CD4-positive, alpha-beta T cell treated with Interleukin-4 for 4 hours (primary cell): Measurements from ENCODE around the gene CBARP.

Experiments used
- DNase-seq: peaks from one replicate; pipeline ENCODE4 v3.0.0-alpha.2; 2020

Gene CBARP

DNA sequence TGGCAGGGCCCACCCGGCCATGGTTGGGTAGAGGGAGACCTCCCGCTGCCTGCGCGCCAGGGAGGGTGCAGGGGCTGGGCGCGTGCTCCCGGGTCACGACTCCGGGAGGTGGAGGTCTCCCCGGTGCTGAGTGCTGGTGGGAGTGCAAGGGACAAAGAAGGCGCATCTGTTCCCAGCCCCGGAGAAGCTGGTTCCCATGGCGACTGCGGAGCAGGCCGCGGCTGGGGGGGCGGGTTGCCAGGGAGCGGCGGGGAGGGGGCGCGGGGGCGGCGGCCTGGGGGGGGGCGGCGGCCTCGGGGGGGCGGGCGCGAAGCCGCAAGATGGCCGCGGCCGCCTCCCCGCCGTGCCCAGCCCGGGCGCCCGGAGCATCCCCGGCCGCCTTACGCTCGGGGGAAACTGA lies 1.2 kb downstream of the CBARP start:
- no peak for DNase-seq

DNA sequence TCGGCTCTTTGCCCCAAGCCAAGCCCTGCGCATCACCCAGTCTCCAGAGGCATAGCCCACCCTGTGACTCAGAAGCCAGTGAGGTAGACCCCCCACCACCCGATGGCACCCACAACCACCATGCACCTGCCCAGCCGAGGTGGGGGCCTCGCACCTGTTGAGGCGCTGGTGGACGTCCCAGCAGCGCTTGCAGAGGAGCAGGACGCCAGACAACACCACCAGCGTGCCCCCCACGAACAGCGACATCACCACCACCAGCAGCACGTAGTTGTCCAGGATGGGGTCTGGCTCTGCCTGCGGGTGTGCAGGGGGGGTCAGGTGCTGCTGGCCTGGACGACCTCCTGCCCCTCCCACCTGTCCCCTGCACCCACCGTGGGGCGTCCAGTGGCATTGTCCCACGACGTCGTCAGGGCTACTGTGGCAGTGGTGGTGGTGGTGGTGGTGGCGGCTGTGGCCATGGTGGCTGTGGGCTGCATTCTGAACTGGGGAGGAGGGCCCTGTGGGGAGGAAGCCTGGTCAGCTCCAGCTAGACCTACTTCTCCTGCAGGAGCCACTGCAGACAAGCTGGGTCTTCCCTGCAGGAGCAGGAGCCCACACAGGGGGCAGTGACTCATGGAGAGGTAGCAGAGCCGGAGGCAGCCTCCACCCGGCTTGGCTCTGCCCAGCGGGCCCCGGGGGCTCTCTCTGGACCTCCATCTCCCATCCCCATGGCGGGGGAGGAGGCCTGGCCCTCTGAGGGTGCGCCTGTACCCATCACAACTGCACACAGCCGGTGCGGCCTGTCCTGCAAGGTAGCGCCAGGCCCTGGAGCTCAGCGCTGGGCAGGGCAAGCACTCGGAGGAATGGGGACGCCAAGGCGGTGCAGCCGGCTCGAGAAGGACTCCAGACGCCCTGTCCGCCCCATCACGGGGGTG lies 1.9 kb downstream of the CBARP start:
- DNase-seq: no peak

DNA sequence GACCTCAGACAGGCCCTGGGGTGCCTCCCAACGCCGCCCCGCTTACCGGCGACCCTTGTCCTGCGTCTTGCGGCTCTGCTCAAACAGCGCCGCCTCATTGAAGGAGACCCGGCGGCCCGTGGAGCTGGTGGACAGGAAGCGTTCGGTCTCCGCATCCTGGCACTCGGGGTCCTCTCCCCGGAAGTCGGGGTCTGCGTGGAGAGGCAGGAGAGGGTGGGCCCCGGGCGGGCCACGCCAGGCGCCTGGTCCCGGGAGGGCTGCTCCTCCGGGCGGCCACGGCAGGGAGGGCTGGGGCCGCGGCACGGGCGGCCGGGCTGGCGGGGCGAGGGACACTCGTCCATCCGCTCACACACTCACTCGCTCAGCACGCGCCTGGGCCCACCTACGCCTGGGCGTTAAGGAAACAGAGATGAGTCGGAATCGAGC lies 2.8 kb downstream of the CBARP start:
- DNase-seq: no peak

DNA sequence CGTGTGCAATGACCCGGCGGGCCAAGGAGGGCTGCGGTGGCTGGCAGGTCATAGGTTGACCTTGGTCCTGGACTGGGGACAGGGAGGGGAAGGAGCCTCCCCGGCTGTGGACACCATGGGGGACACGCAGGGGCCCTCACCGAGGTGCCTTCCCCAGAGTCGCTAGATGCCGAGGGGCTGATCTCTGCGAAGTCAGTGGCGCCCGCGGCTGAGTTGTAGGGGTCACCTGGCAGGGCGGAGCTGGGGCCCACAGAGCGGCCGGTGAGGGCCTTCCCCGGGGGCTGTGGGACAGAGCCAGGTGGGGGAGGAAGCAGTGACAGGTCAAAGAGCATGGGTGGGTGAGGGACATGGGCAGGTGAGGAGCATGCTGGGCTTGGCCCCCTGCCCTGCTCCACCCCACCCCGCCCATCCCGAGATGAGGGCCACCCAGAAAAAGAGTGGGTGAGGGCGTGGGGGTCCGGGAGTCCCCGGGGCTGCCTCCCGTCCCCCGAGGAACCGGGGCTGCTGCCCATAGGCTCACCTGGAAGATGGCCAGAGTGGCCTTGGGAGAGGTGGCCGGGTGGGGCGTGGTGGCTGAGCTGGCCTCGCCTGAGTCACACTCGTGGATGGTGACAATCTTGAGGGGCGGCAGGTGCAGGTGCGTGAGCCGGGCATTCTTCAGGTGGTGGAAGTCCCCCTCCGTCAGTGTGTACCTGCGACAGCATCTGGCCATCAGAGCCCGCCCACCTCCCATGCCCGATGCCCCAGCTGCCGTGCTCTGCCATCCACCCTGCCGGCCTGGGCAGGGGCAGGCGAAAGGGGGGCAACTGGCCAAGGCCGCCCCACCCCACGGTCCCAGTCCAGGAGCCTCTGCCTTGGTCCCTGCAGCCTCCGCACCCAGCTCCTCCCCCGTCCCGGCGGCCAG lies 3.5 kb downstream of the CBARP start:
- no peak for DNase-seq

DNA sequence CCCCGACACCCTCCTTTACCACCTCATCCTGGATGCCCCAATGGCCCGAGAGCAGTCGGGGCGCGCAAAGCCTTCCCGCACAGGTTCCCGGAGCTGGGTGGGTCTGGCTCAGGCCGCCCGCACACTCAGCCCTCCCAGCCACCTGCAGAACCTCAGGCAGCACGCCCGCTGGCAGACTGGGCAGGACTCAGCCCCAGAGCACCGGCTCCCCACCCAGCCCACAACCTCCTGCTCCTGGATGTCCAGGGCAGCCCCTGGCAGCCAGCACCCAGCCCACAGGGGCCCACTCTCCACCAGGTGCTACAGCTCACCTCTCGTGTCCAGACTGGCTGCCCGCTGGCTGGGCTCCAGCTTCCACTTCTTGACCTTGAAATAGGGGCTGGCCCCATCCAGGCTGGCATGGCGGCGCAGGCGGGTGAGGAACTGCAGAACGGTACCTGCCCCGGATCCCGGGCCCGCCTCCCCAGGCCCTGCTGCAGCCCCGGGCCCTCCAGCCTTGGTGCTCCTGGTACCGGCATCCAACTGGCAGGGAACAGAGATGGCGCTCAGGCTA lies 4.6 kb downstream of the CBARP start:
- no peak for DNase-seq

DNA sequence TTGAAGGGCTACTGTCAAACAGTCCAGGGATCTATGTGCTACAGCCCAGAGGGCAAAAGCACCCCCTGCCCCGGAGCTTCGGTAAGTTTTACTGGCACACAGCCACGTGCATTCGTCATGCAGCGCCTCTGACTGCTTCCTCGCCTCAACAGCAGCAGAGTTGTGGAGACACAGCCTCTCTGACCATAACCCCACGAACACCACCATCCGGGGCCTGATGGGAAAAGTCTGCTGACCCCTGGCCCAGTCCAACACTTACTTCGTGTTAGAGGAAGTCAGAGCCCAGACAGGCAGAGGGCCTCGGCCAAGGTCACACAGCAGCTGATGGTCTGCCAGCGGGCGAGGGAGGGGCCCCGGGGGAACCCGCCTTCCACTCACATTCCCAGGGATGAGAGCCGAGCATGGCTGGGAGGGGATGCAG lies 5.1 kb downstream of the CBARP start:
- no peak for DNase-seq

DNA sequence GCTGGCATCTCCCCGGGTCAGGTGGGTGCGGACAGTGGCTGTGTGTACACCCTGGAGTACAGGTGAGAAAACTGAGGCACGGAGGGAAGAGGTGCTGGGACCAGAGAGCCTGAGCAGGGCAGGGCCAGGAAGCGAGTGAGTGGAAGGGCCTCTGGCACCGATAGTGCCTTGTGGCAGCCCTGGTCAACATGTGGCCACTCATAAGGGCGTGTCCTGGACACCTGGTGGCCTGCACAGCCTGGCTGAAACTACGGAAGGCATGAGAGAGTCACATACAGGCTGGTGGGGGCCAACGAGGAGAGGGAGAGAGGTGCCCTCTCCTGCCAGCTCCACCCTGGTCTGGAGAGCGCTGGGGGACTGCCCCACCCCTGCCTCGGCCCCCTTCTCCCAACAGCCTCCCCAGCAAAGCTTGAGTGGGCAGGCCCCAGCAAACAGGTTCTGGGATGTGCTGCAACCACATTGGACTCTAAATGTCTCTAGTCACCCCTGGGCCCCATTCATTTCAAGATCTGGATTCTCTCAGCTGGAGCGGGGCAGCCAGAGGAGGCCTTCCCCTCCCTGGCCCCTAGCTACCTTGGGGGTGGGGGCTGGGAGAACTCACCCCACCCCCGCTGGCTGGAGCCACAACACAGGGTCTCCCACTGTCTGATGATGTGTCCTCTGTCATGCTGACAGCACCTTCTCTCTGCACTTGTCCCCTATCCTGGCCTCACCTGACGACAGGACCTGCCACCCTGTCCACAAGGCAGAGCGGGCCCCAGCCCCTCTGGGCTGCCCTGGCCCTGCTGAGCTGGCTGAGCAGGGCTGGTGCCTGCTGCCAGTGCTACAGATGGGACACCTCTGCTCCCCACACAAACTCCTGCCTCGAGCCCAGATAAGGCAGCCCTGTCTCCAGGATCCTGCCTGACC lies 5.8 kb downstream of the CBARP start:
- no peak for DNase-seq

DNA sequence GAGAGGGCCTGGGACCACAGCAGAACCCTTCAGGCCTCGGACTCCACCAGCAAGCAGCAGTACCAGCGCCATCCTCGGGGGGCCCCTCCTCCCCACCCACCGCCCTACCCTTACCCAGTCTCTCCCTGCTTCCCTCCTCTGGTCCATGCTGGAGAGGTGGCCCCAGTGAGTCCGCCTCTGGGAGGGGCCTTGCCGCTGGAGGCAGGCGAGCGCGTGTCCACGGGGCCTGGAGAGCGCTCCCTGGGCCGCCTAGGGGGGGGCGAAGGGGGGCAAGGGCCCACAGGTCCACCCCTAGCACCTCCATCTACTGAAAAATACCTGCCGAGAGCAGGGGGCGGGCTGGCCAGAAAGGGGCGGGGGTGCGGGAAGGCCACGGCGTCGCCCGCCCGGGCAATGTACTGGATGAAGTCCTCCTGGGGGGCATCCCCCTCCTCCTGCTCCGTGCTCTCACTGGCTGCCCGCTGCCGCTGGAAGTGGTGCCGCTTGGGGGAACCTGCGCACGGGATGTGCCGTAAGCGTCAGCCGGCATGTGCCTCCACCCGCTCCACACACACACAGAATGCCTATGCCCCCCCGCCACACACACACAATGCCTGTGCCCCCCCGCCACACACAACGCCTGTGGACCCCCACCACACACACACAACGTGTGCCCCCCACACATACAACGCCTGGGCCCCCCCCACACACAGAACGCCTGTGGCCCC lies 6.9 kb downstream of the CBARP start:
- DNase-seq: no peak

DNA sequence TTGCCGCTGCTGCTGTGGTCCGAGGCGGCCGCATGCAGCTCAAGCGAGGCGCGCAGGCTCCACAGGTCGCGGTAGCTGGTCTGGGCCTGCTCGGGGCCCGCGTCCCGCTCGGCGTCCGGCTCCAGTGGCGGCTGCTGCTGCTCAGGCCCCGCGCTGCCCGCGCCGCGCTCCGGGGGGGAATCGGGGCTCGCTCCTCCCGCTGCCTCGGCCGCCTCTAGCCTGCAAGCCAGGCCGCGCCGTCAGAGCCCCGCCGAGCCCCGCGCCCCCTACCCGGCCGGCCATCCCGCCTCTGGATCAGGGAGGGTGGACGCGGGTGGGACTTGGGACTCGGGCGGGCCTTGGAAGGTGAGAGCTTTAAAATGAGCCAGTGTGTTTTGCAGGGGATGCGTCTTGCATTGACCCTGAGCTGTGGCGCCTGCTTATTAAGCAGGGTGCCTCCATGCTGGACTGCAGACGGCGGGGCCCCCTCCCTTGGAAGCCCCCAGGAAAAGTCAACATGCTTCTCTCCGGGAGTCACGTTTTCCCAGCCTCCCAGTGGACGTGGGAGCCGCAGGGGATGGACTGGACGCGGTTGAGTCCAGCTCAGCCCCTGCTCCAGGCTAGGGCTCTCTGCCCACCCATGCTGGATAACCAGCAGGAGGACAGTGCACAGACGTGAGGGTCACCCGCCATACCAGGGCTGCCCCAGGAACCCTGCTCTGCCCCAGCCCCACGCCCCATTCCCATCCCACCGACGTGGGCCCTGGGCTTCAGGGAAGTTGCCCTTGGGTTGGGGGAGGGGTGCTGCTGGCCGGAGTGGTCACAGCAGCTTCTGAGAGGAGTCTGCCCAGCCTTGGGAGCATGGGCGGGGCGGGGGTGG lies 7.7 kb downstream of the CBARP start:
- DNase-seq: no peak

DNA sequence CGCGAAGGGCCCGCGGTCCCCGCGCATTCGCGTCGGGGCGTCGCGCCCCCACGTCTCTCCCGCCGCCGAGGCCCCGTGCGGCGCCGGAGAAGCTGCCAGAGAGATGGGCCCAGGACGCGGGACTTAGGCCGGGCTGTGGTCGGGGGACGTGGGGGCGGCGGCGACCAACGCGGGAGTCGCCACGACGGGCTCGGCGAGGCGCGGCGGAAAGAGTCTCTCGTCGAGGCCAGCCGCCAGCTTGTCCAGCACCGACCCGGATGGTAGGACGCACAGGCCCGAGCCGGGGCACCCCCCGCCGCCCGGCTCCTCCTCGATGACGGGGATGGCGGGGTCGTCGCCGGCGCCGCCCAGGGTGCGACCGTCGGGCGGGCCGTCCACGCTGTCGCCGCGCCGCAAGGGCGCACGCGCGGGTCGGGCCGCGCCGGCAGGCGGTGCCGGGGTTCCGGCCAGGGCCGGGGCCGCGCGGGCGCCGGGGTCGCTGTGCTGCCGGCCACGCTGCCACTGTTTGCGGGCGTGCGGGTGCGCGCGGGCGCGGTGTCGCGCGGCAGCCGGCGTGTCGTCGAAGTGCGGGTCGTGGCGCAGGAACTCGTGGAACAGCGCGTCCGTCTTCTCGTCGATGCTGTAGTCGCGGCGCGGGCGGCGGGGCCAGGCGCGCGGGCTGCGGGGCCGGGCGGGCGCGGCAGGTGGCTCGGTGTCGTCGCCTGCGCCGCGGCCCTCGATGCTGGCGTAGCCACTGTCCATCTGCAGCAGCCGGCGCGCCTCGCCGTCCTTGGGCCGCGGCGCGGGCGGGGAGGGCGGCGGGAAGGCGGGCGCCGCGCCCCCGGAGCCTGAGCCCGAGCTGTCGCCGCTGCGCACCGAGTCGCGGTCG lies 8.5 kb downstream of the CBARP start:
- no peak for DNase-seq

DNA sequence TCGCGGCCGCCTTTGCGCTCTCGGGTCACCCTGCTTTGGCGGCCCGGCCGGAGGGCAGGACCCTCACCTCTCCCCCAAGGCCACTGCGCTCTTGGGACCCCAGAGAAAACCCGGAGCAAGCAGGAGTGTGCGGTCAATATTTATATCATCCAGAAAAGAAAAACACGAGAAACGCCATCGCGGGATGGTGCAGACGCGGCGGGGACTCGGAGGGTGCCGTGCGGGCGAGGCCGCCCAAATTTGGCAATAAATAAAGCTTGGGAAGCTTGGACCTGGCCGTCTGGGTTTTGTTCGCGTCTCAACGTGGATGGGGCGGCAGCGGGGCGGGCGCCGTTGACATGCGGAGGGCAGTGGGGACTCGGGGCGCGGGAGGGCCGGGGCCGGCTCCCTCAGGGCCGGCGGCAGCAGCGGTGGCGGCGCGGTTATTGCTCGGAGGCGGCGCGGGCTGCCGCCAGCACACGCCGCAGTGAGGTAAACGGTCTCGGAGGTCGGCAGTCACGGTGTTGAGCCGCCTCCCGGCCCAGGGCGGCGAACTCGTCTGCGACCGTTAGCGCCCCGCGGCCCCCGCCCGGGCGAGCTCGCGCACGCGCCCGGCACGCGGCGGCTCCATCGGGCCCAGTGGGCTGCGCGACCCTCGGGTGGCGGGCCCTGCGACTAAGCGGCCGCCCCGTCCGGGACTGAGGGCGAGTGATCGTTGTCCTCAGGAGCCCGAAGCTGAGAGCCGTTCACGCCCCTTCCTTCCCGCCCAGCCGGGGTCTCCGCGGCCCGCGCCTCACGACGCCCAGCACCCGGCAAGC lies 9.4 kb downstream of the CBARP start:
- DNase-seq: no peak

DNA sequence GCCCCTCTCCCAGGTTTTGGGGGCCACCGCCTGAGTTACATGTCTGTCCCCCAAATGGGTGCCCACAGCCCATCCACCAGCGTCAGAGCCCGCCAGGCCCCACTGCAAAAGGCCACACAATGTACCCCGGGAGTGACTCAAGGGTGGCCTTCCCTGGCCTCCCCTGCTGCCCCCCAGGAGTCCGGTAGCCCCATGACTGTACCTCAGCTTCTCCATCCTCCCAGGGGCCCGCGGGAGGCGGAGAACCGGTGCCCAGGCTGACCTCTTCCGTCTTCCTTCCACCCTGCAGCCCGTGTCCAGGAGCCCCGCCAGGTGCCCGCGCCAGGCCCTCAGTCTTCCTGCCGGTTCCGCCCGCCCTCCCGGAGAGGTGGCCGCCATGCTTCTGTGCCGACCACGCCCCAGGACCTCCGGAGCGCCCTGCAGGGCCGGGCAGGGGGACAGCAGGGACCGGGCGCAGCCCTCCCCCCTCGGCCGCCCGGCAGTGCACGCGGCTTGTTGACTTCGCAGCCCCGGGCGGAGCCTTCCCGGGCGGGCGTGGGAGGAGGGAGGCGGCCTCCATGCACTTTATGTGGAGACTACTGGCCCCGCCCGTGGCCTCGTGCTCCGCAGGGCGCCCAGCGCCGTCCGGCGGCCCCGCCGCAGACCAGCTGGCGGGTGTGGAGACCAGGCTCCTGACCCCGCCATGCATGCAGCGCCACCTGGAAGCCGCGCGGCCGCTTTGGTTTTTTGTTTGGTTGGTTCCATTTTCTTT lies 10.3 kb downstream of the CBARP start:
- DNase-seq: no peak

DNA sequence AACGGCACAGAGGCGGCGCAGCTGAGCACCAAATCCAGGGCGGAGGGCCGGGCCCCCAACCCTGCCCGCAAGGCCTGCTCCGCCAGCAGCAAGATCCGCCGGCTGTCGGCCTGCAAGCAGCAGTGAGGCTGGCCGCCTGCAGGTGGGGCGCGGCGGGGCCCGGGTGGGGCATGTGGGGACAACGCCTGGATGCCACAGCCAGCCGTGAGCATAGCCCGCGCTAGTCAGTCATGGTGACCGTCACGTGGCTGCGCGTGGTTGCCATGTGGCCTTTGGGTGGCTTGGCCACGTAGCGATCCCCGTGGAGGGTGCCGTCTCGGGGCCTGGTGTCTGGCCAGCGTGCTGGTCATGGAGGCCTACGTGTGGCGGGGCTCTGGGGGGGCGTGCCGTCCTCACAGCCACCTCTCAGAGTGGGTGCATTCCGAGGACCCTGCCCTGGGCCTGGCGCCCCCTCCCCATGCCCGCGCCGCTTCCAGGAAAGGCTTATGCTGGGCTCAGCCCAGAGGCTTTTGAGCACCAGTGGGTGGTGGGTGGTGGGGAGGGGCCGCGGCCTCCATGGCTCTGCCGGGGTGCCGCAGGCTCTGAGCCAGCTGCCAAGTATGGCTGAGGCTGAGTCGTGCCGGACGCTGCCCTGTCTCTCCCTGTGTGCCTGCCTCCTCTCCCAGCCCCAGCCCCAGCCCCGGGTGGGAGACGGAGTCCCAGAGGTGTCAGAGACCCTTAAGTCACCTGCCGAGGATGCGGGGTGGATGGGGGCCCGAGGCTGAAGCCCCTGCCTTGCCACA lies 11.1 kb downstream of the CBARP start:
- DNase-seq: no peak

DNA sequence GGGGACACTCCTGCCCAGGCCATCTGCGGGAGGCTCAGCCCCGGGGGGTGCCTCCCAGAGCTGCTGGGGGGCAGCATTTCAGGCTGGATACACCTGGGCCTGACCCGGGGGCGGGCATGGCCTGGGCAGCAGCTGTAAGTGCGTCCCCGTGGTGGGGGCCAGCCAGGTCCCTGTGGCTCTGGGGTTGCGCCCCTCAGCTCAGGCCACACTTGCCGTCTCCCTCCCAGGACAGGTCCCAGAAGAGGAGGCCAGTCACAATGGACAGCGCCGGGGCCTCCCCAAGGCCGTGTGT lies 11.6 kb downstream of the CBARP start:
- no peak for DNase-seq

DNA sequence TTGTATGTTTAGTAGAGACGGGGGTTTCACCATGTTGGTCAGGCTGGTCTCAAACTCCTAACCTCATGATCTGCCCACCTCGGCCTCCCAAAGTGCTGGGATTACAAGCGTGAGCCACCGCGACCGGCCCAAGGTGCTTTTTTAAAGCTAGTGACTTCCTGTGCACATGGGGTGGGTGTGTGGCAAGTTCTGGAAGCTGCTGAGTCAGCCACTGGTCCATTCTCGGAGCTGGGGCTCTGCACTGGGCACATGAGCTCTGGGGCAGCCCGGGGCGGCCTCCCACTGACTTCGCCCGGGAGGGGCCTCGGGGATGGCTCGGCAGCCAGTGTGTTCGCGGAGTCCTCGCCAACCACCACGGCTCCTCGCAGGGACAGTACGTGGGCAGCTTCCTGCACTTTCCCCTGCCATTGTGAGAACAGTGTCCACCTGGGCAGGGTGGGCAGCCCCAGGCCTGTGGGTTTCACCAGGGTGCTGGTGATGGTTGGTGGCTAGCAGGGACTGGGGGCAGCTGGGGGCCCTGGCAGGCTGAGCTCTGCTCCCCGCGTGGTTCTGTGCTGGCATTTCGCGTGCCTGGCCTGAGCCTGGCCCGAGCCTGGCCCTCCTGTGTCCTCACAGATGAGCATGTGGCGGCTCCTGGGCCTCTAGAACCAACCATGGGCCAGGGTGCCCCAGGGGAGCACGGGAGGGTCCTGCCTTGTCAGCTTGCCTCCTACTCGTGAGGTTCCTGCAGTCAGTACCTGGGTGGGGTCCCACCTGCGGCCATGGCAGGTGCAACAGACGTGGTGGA lies 12.2 kb downstream of the CBARP start:
- DNase-seq: no peak

DNA sequence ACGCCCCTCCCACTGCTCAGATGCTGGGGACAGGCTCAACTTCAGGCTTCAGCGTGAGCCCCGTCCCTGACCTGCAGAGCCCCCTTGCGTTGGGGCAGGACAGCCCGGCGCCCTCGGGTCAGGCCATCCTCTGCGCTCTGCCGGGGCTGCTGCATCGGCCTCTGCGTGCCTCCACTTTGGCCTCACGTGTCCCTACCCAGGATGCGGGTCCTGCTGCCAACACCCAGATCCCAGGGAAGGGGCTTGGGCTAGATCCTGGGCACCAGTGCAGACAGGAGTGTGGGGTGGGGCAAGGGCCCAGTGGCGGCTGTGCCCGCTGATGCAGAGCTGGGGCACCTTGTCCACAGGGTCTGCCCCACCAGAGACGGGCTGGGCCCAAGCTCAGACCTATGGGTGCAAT lies 13.0 kb downstream of the CBARP start:
- DNase-seq: no peak
